ENCODE results near the gene CLDN4.

CLDN4 gene

GRCh38 chr7:73870041-73870492 lies 39.3 kb downstream of the CLDN4 start:
- no peak overlapping the region for H3K4me3 ChIP-seq (replicated peaks; ENCODE audit: insufficient read depth, low read length)
- no peak overlapping the region for H3K27ac ChIP-seq (replicated peaks)
- no peak for DNase-seq (ENCODE audit: low read depth in 1 of 2, low spot score in 1 of 2)
- TF ChIP-seq REST (IDR thresholded peaks at IDR 0.05; ENCODE audit: insufficient replicate concordance, low read depth) (no peak), CTCF (IDR thresholded peaks at IDR 0.05; ENCODE audit: insufficient read depth, low read length) (no peak), GABPA (IDR thresholded peaks at IDR 0.05; ENCODE audit: low read depth) (no peak), SPI1 (IDR thresholded peaks at IDR 0.05; ENCODE audit: borderline replicate concordance, low read depth) (no peak), POLR2AphosphoS5 (IDR thresholded peaks at IDR 0.05; ENCODE audit: low read depth) (no peak)
- no peaks in the 10 kb centered on the region for H3K27me3 ChIP-seq (ENCODE audit: insufficient read depth, poor library complexity, severe bottlenecking)

- Histone ChIP-seq H3K4me3 (replicated peaks; ENCODE audit: insufficient read depth, low read length) (no peak overlapping the region), H3K27me3 (ENCODE audit: insufficient read depth, poor library complexity, severe bottlenecking) (no peaks in the 10 kb centered on the region), H3K27ac (replicated peaks) (no peak overlapping the region)
- DNase-seq (ENCODE audit: low read depth in 1 of 2, low spot score in 1 of 2): no peak
- TF ChIP-seq GABPA (IDR thresholded peaks at IDR 0.05; ENCODE audit: low read depth) (no peak), CTCF (IDR thresholded peaks at IDR 0.05; ENCODE audit: insufficient read depth, low read length) (no peak), SPI1 (IDR thresholded peaks at IDR 0.05; ENCODE audit: borderline replicate concordance, low read depth) (no peak), POLR2AphosphoS5 (IDR thresholded peaks at IDR 0.05; ENCODE audit: low read depth) (no peak), REST (IDR thresholded peaks at IDR 0.05; ENCODE audit: insufficient replicate concordance, low read depth) (no peak)
Measured at GRCh38 chr7:73871163-73872011, 40.6 kb downstream of the CLDN4 start.

- H3K4me3 ChIP-seq (replicated peaks; ENCODE audit: insufficient read depth, low read length): no peak overlapping the region
- no peak overlapping the region for H3K27ac ChIP-seq (replicated peaks)
- no peaks in the 10 kb centered on the region for H3K27me3 ChIP-seq (ENCODE audit: insufficient read depth, poor library complexity, severe bottlenecking)
- no peak for TF ChIP-seq REST (IDR thresholded peaks at IDR 0.05; ENCODE audit: insufficient replicate concordance, low read depth)
- TF ChIP-seq CTCF (IDR thresholded peaks at IDR 0.05; ENCODE audit: insufficient read depth, low read length): no peak
- TF ChIP-seq POLR2AphosphoS5 (IDR thresholded peaks at IDR 0.05; ENCODE audit: low read depth): no peak
- no peak for TF ChIP-seq SPI1 (IDR thresholded peaks at IDR 0.05; ENCODE audit: borderline replicate concordance, low read depth)
- TF ChIP-seq GABPA (IDR thresholded peaks at IDR 0.05; ENCODE audit: low read depth): no peak
- no peak for DNase-seq (ENCODE audit: low read depth in 1 of 2, low spot score in 1 of 2)
Measured at GRCh38 chr7:73872056-73872908, 41.5 kb downstream of the CLDN4 start.
